Caki2 (cell line): ENCODE measurements around the gene SLC38A4. TPM values are rescaled to one million over a fixed set of nuclear protein-coding genes. Genes with fewer than 3 reads are reported as not detected.

ENCODE experiments used
- DNase-seq: peaks from one replicate; pipeline ENCODE4 v3.0.0-alpha.2; 2015; ENCODE audit warnings: low read depth
- in situ Hi-C: cut with HindIII; loops from 2 replicates; pipeline ENCODE4 v1.10.0; 2016; ENCODE audit warnings: low sequenced_read_pairs, low pct_unique_long_range_greater_than_20kb, mixed read lengths
- total RNA-seq: library from RNA; depleted of rRNA; stranded (reverse); fragments of >200 nt; shearing (Covaris generic); gene quantifications from 2 replicates; pipeline ENCODE4 v1.2.3, GENCODE V29; 2014; ENCODE audit warnings: low replicate concordance

Gene SLC38A4
- total RNA-seq, 1 experiment from 2014 or later: 0.03 TPM

GRCh38 chr12:46787496-46788055 is 38.2 kb downstream of the SLC38A4 start:
- in situ Hi-C loops: no loop called here
- DNase-seq: no peak

GRCh38 chr12:46786774-46787173 is 39.0 kb downstream of the SLC38A4 start:
- in situ Hi-C loops: no loop called here
- no peak for DNase-seq

- DNase-seq: no peak
- in situ Hi-C loops: no loop called here
Observed at GRCh38 chr12:46785382-46785781, 40.4 kb downstream of the SLC38A4 start.

- in situ Hi-C loops: no loop called here
Observed at GRCh38 chr12:46783871-46784270, 41.9 kb downstream of the SLC38A4 start.

GRCh38 chr12:46779879-46780278 is 45.9 kb downstream of the SLC38A4 start:
- in situ Hi-C loops: no loop called here
- no peak for DNase-seq

More at GRCh38 chr12:46783871-46784270, 41.9 kb downstream of the SLC38A4 start:
- no peak for DNase-seq

DNA sequence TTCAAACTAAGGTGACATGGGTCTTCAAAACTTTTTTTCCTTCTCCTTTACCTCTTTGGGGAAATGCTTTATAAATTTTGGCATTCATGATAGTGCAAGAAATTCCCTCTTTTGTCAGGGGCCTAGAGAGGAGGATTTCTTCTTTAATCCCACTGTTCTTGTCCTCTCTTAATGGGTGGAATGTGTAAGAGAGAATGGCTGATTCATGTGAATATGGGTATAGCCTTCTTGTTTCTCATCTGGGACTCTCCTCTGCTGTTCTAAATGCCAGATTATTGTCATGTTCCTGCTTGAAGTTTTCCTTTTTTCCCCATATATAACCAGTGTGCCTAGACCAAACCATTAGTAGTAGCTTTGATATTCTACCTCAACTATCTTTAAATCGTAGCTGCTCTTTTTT is 46.7 kb downstream of the SLC38A4 start:
- DNase-seq: no peak
- in situ Hi-C loops: no loop called here

GRCh38 chr12:46778415-46778814 is 47.4 kb downstream of the SLC38A4 start:
- in situ Hi-C loops: no loop called here
- no peak for DNase-seq

DNA sequence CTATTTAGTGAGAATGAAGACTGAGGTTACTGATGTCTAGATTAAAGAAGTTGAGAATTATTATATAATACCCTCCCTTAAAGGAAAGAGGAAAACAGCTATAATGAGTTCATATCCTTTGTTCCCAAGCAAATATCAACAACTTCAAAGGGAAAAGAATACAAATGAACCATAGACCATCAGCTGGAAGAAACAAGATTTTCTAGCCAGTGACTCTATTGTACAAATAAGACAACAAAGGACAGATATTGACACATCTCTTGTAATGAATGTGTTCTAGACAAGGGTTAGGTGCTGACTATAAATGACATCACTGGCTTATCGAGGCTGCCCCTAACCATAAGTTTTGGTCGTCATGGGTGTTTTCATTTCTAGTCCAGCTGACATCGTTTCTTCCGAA is 48.2 kb downstream of the SLC38A4 start:
- no peak for DNase-seq
- in situ Hi-C loops: no loop called here

GRCh38 chr12:46775796-46776195 is 50.0 kb downstream of the SLC38A4 start:
- in situ Hi-C loops: no loop called here
- no peak for DNase-seq

GRCh38 chr12:46774322-46774633 is 51.5 kb downstream of the SLC38A4 start:
- no peak for DNase-seq
- in situ Hi-C loops: no loop called here

DNA sequence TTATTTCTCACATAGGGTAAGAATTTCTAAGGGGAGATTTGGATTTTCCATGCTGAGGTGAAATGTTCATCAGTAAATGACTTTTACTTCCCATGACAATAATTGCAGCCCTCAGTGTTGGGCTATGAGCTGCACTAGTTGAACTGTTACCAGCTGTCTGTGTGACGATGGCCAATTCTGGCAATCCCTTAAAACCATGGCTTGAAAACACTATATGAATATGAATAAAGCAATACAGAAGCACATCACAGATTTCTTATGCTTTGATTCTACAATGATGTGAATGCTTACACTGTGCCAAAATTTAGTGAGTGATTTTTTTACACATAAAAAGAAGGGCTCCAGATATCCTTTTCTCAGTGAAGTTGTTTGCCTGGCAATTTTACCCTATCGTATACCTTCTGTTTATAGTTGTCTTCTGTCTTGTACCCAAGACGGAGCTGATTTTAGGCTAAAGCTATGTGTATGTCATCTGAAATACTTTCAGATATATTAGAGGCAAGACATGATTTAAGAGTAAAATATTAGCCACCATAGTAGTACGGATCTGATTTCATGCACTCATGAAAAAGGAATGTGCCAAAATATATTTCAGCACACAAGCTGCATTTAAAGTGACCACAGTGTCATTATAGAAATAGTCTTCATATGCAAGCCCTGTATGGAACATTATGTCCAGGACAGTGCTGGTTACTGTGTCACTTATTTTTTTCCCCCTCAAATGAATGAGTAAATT is 52.0 kb downstream of the SLC38A4 start:
- in situ Hi-C loops: no loop called here
- DNase-seq: no peak

GRCh38 chr12:46771268-46771827 is 54.4 kb downstream of the SLC38A4 start:
- in situ Hi-C loops: no loop called here
- DNase-seq: peak; percentile 28

GRCh38 chr12:46770501-46771183 is 55.2 kb downstream of the SLC38A4 start:
- DNase-seq: no peak
- in situ Hi-C loops: no loop called here

- DNase-seq: no peak
- in situ Hi-C loops: no loop called here
Observed at GRCh38 chr12:46764005-46764404, 61.8 kb downstream of the SLC38A4 start.

- no peak for DNase-seq
- in situ Hi-C loops: no loop called here
Observed at GRCh38 chr12:46763230-46763629, 62.6 kb downstream of the SLC38A4 start.

- DNase-seq: no peak
- in situ Hi-C loops: no loop called here
Observed at GRCh38 chr12:46754550-46754949, 71.2 kb downstream of the SLC38A4 start.

GRCh38 chr12:46752396-46752795 is 73.4 kb downstream of the SLC38A4 start:
- in situ Hi-C loops: no loop called here
- DNase-seq: no peak

GRCh38 chr12:46751173-46751572 is 74.6 kb downstream of the SLC38A4 start:
- DNase-seq: no peak
- in situ Hi-C loops: no loop called here

GRCh38 chr12:46749322-46749721 is 76.5 kb downstream of the SLC38A4 start:
- in situ Hi-C loops: no loop called here
- no peak for DNase-seq
